HEK293 (cell line): ENCODE results near the gene PTPN3.

Experiments
- CTCF ChIA-PET: fragments of 350-600 bp; formaldehyde crosslinking; extraction: SDS; loops from one replicate; lab custom pipeline; 2021; ENCODE audit warnings: antibody characterized with exemption; lab: Yijun Ruan, JAX
- POLR2A ChIA-PET: fragments of 300-600 bp; formaldehyde crosslinking; extraction: SDS; loops from one replicate; lab custom pipeline; 2020; ENCODE audit warnings: antibody characterized with exemption, inconsistent platforms; lab: Yijun Ruan, JAX
- H3K27ac ChIP-seq: fragments of 200-500 bp; sonication (Bioruptor generic); 2 replicates; pipeline ENCODE4 v1.5.1; 2014; ENCODE audit warnings: low read depth, low read length, control low read depth, inconsistent platforms; ENCODE audit errors: extremely low read depth
- H3K36me3 ChIP-seq, 2 experiments: fragments of 200-500 bp in 1 of 2; sonication (Bioruptor generic) in 1 of 2; 1 replicate in 1 of 2; 2 replicates in 1 of 2; pipeline ENCODE4 v1.5.1; 2014 to 2017; ENCODE audit warnings: inconsistent platforms in 2 of 2, low read length in 2 of 2; ENCODE audit not compliant: control insufficient read depth in 2 of 2, insufficient read depth in 1 of 2
- H3K4me1 ChIP-seq: fragments of 200-500 bp; sonication (Bioruptor generic); 2 replicates; pipeline ENCODE4 v1.5.1; 2014; ENCODE audit warnings: mild to moderate bottlenecking, low read length, inconsistent platforms; ENCODE audit not compliant: control insufficient read depth, insufficient read depth
- H3K4me3 ChIP-seq: 2 replicates; pipeline ENCODE4 v1.5.1; 2011; ENCODE audit warnings: low read depth, mild to moderate bottlenecking, control low read depth, low read length, moderate library complexity
- H3K9me3 ChIP-seq: fragments of 200-500 bp; sonication (Bioruptor generic); 2 replicates; pipeline ENCODE4 v1.5.1; 2014; ENCODE audit warnings: low read depth, low read length, inconsistent platforms; ENCODE audit not compliant: control insufficient read depth, insufficient read depth
- AEBP2 ChIP-seq: fragments of 450-650 bp; formaldehyde crosslinking; IDR thresholded peaks from 2 replicates; pipeline ENCODE4 v1.5.1; 2016; ENCODE audit warnings: missing biosample characterization, missing genetic modification characterization, borderline replicate concordance
- MYNN ChIP-seq: fragments of 450-650 bp; formaldehyde crosslinking; IDR thresholded peaks from 2 replicates; pipeline ENCODE4 v1.5.1; 2016; ENCODE audit warnings: missing biosample characterization, missing genetic modification characterization, borderline replicate concordance
- MZF1 ChIP-seq: fragments of 450-650 bp; formaldehyde crosslinking; IDR thresholded peaks from 2 replicates; pipeline ENCODE4 v1.5.1; 2017; ENCODE audit warnings: missing biosample characterization, missing genetic modification characterization, borderline replicate concordance
- OSR2 ChIP-seq: fragments of 450-650 bp; formaldehyde crosslinking; IDR thresholded peaks from 2 replicates; pipeline ENCODE4 v1.5.1; 2016; ENCODE audit warnings: missing biosample characterization, missing genetic modification characterization
- PRDM4 ChIP-seq: fragments of 450-650 bp; formaldehyde crosslinking; IDR thresholded peaks from 2 replicates; pipeline ENCODE4 v1.5.1; 2017; ENCODE audit warnings: missing biosample characterization, missing genetic modification characterization
- SP7 ChIP-seq: fragments of 450-650 bp; formaldehyde crosslinking; IDR thresholded peaks from 2 replicates; pipeline ENCODE4 v1.5.1; 2016; ENCODE audit warnings: missing biosample characterization, missing genetic modification characterization
- ZBTB11 ChIP-seq: fragments of 450-650 bp; formaldehyde crosslinking; conservative IDR thresholded peaks from 2 replicates; pipeline ENCODE4 v1.5.1; 2016; ENCODE audit warnings: low read depth, missing biosample characterization, missing genetic modification characterization
- ZIC2 ChIP-seq: fragments of 450-650 bp; formaldehyde crosslinking; IDR thresholded peaks from 2 replicates; pipeline ENCODE4 v1.5.1; 2016; ENCODE audit warnings: missing biosample characterization, missing genetic modification characterization
- ZNF19 ChIP-seq: fragments of 450-650 bp; formaldehyde crosslinking; IDR thresholded peaks from 2 replicates; pipeline ENCODE4; 2016; ENCODE audit warnings: missing biosample characterization, missing genetic modification characterization, low read depth
- ZNF23 ChIP-seq: fragments of 450-650 bp; formaldehyde crosslinking; IDR thresholded peaks from 2 replicates; pipeline ENCODE4 v1.5.1; 2016; ENCODE audit warnings: missing biosample characterization, missing genetic modification characterization, borderline replicate concordance
- ZNF366 ChIP-seq: fragments of 450-650 bp; formaldehyde crosslinking; conservative IDR thresholded peaks from 2 replicates; pipeline ENCODE4 v1.5.1; 2016; ENCODE audit warnings: missing biosample characterization, missing genetic modification characterization
- ZNF391 ChIP-seq: fragments of 450-650 bp; formaldehyde crosslinking; IDR thresholded peaks from 2 replicates; pipeline ENCODE4 v1.5.1; 2016; ENCODE audit warnings: low read depth, missing biosample characterization, missing genetic modification characterization, borderline replicate concordance
- ZNF529 ChIP-seq: fragments of 450-650 bp; formaldehyde crosslinking; IDR thresholded peaks from 2 replicates; pipeline ENCODE4 v1.5.1; 2017; ENCODE audit warnings: missing genetic modification characterization, missing biosample characterization; ENCODE audit not compliant: insufficient replicate concordance
- ZNF558 ChIP-seq: fragments of 450-650 bp; formaldehyde crosslinking; IDR thresholded peaks from 2 replicates; pipeline ENCODE4 v1.5.1; 2016; ENCODE audit warnings: missing biosample characterization, missing genetic modification characterization
- ZNF560 ChIP-seq: fragments of 450-650 bp; formaldehyde crosslinking; IDR thresholded peaks from 2 replicates; pipeline ENCODE4 v1.5.1; 2017; ENCODE audit warnings: missing biosample characterization, missing genetic modification characterization, borderline replicate concordance
- ZNF626 ChIP-seq: fragments of 450-650 bp; sonication (Bioruptor Pico); formaldehyde crosslinking; IDR thresholded peaks from 2 replicates; pipeline ENCODE4 v1.5.1; 2018; ENCODE audit warnings: missing biosample characterization, missing genetic modification characterization, inconsistent platforms
- ZNF76 ChIP-seq: fragments of 450-650 bp; formaldehyde crosslinking; IDR thresholded peaks from 2 replicates; pipeline ENCODE4; 2016; ENCODE audit warnings: low read depth, missing biosample characterization, missing genetic modification characterization, borderline replicate concordance
- ZNF768 ChIP-seq: fragments of 450-650 bp; formaldehyde crosslinking; IDR thresholded peaks from 2 replicates; pipeline ENCODE4 v1.5.1; 2018; ENCODE audit warnings: missing biosample characterization, mild to moderate bottlenecking, missing genetic modification characterization
- ZNF791 ChIP-seq: fragments of 450-650 bp; formaldehyde crosslinking; IDR thresholded peaks from 2 replicates; pipeline ENCODE4 v1.5.1; 2016; ENCODE audit warnings: missing biosample characterization, missing genetic modification characterization
- ZSCAN4 ChIP-seq: fragments of 450-650 bp; formaldehyde crosslinking; IDR thresholded peaks from 2 replicates; pipeline ENCODE4 v1.5.1; 2017; ENCODE audit warnings: missing biosample characterization, missing genetic modification characterization

Gene PTPN3

GRCh38 chr9:109509611-109510010 lies 11.5 kb upstream of the PTPN3 start:
- Histone ChIP-seq H3K4me1 (0 out of 2 replicates have a peak, but pooled peaks cover 2% of the 10 kb centered on the region), H3K4me3 (no peak overlapping the region), H3K27ac (no peak overlapping the region), H3K36me3 (no peaks in the 10 kb centered on the region), H3K9me3 (no peaks in the 10 kb centered on the region)
- ChIA-PET POLR2A (no interaction called here), CTCF (interaction anchor here (1.1 to 1.6 kb wide), 3 partner anchors 11 to 69 kb away, joined by 3 read pairs; no protein-coding TSS in a partner anchor)
- no peak for TF ChIP-seq ZSCAN4 (tag by site-specific recombination)
- TF ChIP-seq ZNF626 (tag by site-specific recombination): no peak
- no peak for TF ChIP-seq ZNF23 (tag by site-specific recombination)

GRCh38 chr9:109507421-109507838 lies 9.3 kb upstream of the PTPN3 start:
- POLR2A ChIA-PET: no interaction called here
- Histone ChIP-seq H3K4me3 (no peak overlapping the region), H3K4me1 (0 out of 2 replicates have a peak, but pooled peaks cover 2% of the 10 kb centered on the region), H3K9me3 (no peaks in the 10 kb centered on the region), H3K36me3 (no peaks in the 10 kb centered on the region), H3K27ac (no peak overlapping the region)
- TF ChIP-seq ZNF19 (tag by site-specific recombination): no peak
- TF ChIP-seq MZF1 (tag by site-specific recombination): no peak
- no peak for TF ChIP-seq ZBTB11 (tag by site-specific recombination)
- TF ChIP-seq ZIC2 (tag by site-specific recombination): no peak
- TF ChIP-seq PRDM4 (tag by site-specific recombination): no peak
- no peak for TF ChIP-seq ZNF768
- no peak for TF ChIP-seq ZNF529 (tag by site-specific recombination)
- TF ChIP-seq ZNF391: no peak
- CTCF ChIA-PET: interaction anchor here (0.8 to 0.9 kb wide), 2 partner anchors 13 to 39 kb away, joined by 3 read pairs; no protein-coding TSS in a partner anchor

- H3K4me1 ChIP-seq: 0 out of 2 replicates have a peak, but pooled peaks cover 2% of the 10 kb centered on the region
- ChIA-PET POLR2A (no interaction called here), CTCF (interaction anchor here (1.1 kb wide), 2 partner anchors 15 to 65 kb away, joined by 3 to 5 read pairs; no protein-coding TSS in a partner anchor)
- H3K27ac ChIP-seq: no peak overlapping the region
- H3K36me3 ChIP-seq: no peaks in the 10 kb centered on the region
- TF ChIP-seq ZNF76 (tag by site-specific recombination) (no peak), ZNF366 (tag by site-specific recombination) (peak; percentile 86), AEBP2 (tag by site-specific recombination) (no peak), SP7 (no peak), ZNF791 (tag by site-specific recombination) (no peak), OSR2 (peak; percentile 40; the same call in 1 of the 2 replicates), MYNN (no peak), ZNF558 (tag by site-specific recombination) (no peak), ZNF560 (tag by site-specific recombination) (no peak)
- no peaks in the 10 kb centered on the region for H3K9me3 ChIP-seq
- no peak overlapping the region for H3K4me3 ChIP-seq
Observed at GRCh38 chr9:109506097-109506712, 8.1 kb upstream of the PTPN3 start.
